HG03064 (cell line): ENCODE measurements around the gene NMRAL1.

Source experiments
- ATAC-seq: cut with Tn5 transposase; IDR thresholded peaks from one replicate; pipeline ENCODE4 v1.9.1; 2021; ENCODE audit warnings: low read depth; ENCODE audit not compliant: unreplicated experiment

NMRAL1 gene

DNA sequence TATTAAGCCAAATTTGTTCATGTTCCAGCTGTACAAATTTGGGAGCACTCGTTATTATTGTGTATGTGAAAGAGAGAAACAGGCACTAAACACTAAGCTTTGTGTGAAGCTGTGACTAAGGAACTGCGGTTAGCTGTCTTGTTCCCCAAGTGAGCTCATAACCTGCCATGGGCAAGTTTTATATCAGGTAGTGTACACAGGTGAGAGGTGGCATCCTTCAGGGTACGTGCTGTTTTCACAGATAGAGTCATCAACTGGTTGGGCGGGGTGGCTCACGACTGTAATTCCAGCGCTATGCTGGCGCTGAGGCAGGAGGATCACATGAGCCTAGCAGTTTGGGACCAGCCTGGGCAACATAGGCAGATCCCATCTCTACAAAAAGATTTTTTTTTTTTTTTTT lies 45.9 kb downstream of the NMRAL1 start:
- ATAC-seq: no peak

DNA sequence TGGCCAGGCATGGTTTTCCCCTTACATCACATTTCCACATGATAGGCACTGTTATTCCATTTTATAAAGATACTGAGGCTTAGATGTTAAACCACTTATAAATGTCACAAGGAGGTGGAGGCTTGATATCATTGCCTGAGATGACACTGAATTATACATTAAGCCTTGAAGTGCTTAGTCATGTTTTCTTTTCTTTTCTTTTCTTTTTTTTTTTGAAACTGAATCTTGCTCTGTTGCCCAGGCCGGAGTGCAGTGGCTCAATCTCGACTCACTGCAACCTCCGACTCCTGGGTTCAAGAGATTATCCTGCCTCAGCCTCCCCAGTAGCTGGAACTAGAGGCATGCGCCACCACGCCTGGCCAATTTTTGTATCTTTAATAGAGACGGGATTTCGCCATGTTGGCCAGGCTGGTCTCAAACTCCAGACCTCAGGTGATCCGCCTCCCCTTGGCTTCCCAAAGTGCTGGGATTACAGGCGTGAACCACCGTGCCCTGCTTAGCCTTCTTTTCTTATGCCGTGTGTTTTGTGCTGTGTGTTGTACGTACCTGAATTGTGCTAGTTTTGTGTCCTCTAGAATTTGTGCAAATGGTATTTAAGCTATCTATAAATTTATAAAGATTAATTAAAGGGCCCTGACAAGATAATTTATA lies 47.6 kb downstream of the NMRAL1 start:
- ATAC-seq: no peak

DNA sequence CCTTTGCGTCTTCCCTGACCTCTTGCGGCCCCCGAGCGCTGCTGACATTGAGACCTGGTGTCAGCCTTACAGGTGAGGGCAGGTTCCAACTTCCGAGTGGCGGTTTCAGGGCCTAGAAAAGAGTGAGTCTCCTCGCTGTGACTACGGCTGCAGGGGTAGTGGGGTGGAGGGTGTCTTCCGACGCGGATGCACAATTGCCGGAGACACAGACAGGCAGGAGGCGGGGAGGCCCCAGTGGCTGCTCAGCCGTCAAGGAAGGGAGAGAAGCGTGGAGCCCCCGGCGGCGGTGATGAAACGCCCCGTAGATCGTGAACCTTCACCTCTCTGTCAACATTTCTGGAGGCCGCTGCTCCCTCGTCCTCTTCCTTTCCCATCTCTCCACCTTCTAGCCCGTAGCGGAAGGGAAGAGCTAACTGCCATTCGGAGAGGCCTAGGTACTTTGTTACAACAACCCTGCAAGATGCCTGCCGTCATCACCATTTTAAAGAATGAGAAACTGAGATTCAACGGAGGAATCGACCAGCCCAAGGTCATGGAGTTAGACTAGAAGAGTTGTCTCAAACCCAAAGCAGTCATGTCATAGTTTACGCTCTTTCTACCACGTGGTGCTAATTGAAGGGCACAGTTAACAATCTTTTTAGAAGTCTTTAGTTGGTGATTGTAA lies 48.3 kb downstream of the NMRAL1 start:
- peak; percentile 33 for ATAC-seq

- ATAC-seq: peak; percentile 88
Measured at GRCh38 chr16:4425378-4426020, 48.9 kb downstream of the NMRAL1 start, which contains the start of gene DNAJA3. Gene DNAJA3 (plus strand): TSS chr16:4425868. CDS start chr16:4425882, 14 bp downstream.

DNA sequence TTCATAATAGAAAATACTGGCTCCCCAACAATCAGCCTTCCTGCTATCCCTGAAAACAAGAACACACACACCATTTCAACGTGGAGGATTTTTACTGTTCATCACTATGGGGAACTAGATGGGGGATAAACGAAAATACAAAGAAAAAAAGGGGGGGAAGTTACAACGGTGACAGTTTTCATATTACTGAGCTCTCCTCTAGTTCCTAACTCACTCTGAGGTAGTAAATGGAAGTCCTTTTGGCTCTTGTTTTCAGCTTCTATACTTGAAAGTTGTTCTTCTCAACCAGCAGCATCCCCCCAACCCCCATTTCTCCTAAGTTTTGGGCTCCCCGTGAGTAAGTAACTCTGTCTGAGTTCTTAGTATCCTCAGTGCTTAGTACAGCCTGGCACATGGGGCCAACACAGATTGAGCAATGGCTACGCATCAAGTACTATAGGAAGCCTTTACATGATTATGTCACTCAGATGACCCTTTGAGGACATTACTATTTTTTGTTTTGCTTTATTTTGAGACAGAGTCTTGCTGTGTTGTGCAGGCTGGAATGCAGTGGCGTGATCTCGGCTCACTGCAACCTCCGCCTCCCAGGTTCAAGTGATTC lies 53.8 kb downstream of the NMRAL1 start:
- ATAC-seq: no peak

- no peak for ATAC-seq
Measured at GRCh38 chr16:4419402-4419959, 54.9 kb downstream of the NMRAL1 start.

DNA sequence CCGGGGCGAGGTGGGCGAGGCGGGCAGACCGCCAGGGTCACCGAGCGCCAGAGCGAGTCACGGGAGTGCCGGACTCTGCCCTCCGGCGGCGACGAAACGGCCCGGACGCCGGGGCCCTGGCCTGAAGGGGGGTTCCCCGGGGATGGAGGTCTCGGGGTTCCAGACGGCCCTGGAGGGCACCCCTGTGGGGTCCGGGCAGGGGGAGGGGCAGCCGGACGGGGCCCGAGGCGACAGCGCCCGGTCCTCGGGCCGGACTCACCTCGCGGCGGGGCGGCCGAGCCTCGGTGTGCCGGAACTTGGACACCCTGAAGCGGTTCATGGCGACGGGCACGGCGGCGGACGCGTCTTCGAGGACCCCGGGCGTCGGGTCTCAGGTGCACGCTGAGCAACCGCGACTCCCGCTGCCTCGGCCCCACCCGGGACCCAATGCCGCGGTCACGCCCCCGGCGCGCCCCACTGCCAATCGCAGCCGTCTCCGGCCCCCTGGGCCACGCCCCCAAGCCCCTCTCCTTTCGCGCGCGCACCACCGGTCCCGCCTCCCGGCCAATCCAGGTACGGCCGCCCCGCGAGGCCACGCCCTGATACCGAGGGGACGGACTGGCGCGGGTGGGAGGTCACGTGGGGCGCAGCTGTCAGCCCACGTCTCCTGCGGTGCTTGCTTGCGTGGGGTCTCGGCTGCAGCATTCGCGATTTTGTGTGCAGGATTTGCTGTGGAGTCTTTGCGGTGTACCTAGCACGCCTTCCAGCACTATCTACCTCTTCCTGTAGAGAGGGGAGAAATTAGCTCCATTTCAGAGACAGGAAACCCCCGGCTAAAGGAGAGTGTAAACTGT lies 58.0 kb downstream of the NMRAL1 start, which contains the start of gene CORO7:
Gene CORO7 (minus strand): TSS at position 397 of the 833 bp plus-strand sequence. CDS start 78 bp downstream, at position 319.
- ATAC-seq: peak; percentile 48

GRCh38 chr16:4415538-4416199 lies 58.8 kb downstream of the NMRAL1 start:
- ATAC-seq: peak; percentile 20

DNA sequence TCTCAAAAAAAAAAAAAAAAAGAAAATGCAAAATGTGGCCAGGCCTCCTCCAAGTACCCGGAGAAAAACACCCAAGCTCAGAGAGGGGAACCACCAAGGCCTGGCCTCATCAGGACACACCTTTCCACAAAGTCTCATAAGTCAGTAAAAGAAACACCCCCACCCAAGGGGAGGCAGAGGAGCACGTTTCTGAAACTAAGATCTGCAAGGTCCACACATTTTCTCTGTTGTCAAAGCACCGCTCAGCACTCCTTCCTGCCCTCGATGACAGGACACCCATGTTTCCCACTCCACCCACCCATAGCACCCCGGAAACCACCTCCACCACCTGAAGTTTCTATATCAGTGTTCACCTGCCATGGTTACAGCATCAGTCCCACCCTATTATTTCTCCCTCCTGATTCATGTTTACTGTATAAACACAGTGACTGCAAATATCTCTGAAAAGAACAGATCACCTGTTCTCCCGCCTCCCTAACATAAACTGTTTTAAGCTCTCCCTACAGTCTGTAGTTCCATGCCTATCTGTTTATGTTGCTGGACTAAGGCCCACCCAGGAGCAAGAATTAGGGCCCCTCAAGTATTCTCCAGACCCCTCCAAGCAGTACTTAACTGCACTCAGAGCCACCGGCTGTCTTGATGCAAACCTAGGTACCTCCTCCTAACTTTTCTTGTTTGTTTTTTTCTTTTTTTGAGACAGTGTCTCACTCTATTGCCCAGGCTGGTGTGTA lies 60.1 kb downstream of the NMRAL1 start:
- peak; percentile 59 for ATAC-seq

- no peak for ATAC-seq
Measured at GRCh38 chr16:4412854-4413253, 61.6 kb downstream of the NMRAL1 start.

- no peak for ATAC-seq
Measured at GRCh38 chr16:4412159-4412558, 62.3 kb downstream of the NMRAL1 start.
